ENCODE data around the gene GPC4. TPM values are rescaled to one million over a fixed set of nuclear protein-coding genes. Genes with fewer than 3 reads are reported as not detected.
"Not testable (repeated sequence)": the region's sequence is repeated elsewhere in the genome, so short reads cannot be mapped to it uniquely, and the experiment has no call there.

GPC4 gene
- total RNA-seq, 1 donor from 2014 or later = not detected

- intact Hi-C loops (cut with micrococcal nuclease) = no loop called here
Measured at GRCh38 chrX:133307637-133308498, 107.4 kb downstream of the GPC4 start.

- intact Hi-C loops (cut with micrococcal nuclease) = no loop called here
Measured at GRCh38 chrX:133307094-133307493, 108.2 kb downstream of the GPC4 start.

GRCh38 chrX:133306316-133306715 is 109.0 kb downstream of the GPC4 start:
- intact Hi-C loops (cut with micrococcal nuclease) = no loop called here

GRCh38 chrX:133305348-133305747 is 109.9 kb downstream of the GPC4 start:
- intact Hi-C loops (cut with micrococcal nuclease) = no loop called here

GRCh38 chrX:133302775-133303445 is 112.4 kb downstream of the GPC4 start:
- intact Hi-C loops (cut with micrococcal nuclease) = no loop called here

- intact Hi-C loops (cut with micrococcal nuclease) = no loop called here
Measured at GRCh38 chrX:133300591-133300990, 114.7 kb downstream of the GPC4 start.

- intact Hi-C loops (cut with micrococcal nuclease) = no loop called here
Measured at GRCh38 chrX:133297284-133297683, 118.0 kb downstream of the GPC4 start.

GRCh38 chrX:133294126-133294525 is 121.2 kb downstream of the GPC4 start:
- intact Hi-C loops (cut with micrococcal nuclease) = no loop called here

- intact Hi-C loops (cut with micrococcal nuclease) = no loop called here
Measured at GRCh38 chrX:133290076-133290475, 125.2 kb downstream of the GPC4 start.

GRCh38 chrX:133287860-133288259 is 127.4 kb downstream of the GPC4 start:
- intact Hi-C loops (cut with micrococcal nuclease) = no loop called here

- intact Hi-C loops (cut with micrococcal nuclease) = no loop called here
Measured at GRCh38 chrX:133285341-133285740, 129.9 kb downstream of the GPC4 start.

- intact Hi-C loops (cut with micrococcal nuclease) = not testable (repeated sequence)
Measured at GRCh38 chrX:133279112-133279730, 136.1 kb downstream of the GPC4 start.

GRCh38 chrX:133273180-133273579 is 142.1 kb downstream of the GPC4 start:
- intact Hi-C loops (cut with micrococcal nuclease) = no loop called here

GRCh38 chrX:133269168-133269567 is 146.1 kb downstream of the GPC4 start:
- intact Hi-C loops (cut with micrococcal nuclease) = no loop called here

- intact Hi-C loops (cut with micrococcal nuclease) = no loop called here
Measured at GRCh38 chrX:133267621-133268020, 147.7 kb downstream of the GPC4 start.

- intact Hi-C loops (cut with micrococcal nuclease) = no loop called here
Measured at GRCh38 chrX:133265331-133265730, 150.0 kb downstream of the GPC4 start.

GRCh38 chrX:133258481-133258880 is 156.8 kb downstream of the GPC4 start:
- intact Hi-C loops (cut with micrococcal nuclease) = no loop called here

- intact Hi-C loops (cut with micrococcal nuclease) = no loop called here
Measured at GRCh38 chrX:133254666-133255065, 160.6 kb downstream of the GPC4 start.

GRCh38 chrX:133251204-133251603 is 164.1 kb downstream of the GPC4 start:
- intact Hi-C loops (cut with micrococcal nuclease) = no loop called here

GRCh38 chrX:133250184-133251100 is 164.8 kb downstream of the GPC4 start:
- intact Hi-C loops (cut with micrococcal nuclease) = no loop called here
